HepG2 (cell line): ENCODE measurements around the gene CAMK2A. TPM values are rescaled to one million over a fixed set of nuclear protein-coding genes. Genes with fewer than 3 reads are reported as not detected.
A peak's percentile ranks its signal among the peaks of the same experiment; 100 is the strongest.

Experiments used
- ATAC-seq: fragments of 200-7000 bp; cut with Tn5 transposase; 3 replicates; pipeline ENCODE4 v1.9.1; 2020; ENCODE audit warnings: mild to moderate bottlenecking, moderate library complexity
- BruUV-seq: library from RNA; stranded (reverse); fragments of 400-500 nt; replicated peaks from 2 replicates; lab custom pipeline; 2021; lab: Mats Ljungman, UMichigan
- CTCF ChIA-PET: fragments of 300-600 bp; formaldehyde crosslinking; extraction: SDS; loops from one replicate; lab custom pipeline; 2021; ENCODE audit warnings: low total read pairs, inconsistent platforms, low intra/inter-chr PET ratio; lab: Yijun Ruan, JAX
- POLR2A ChIA-PET: fragments of 350-600 bp; sonication (Branson Sonifier 250); formaldehyde crosslinking; loops from one replicate; lab custom pipeline; 2020; ENCODE audit warnings: antibody characterized with exemption, inconsistent platforms; lab: Yijun Ruan, JAX
- DNase-seq: peaks from one replicate; pipeline ENCODE4 v3.0.0-alpha.2; 2015; ENCODE audit warnings: low spot score
- FAIRE-seq: peaks from 3 replicates; lab custom pipeline; 2011; peaks lifted over from hg19 to GRCh38; lab: Jason Lieb, UNC
- H2AFZ ChIP-seq: one replicate; pipeline ENCODE4 v1.6.1; 2011; ENCODE audit warnings: low read length, inconsistent platforms
- H3K27ac ChIP-seq: fragments of 300-600 bp; 3 replicates; pipeline ENCODE4 v1.8.0; 2011; ENCODE audit warnings: mixed run types, mild to moderate bottlenecking, mixed read lengths, low read length, inconsistent platforms; ENCODE audit not compliant: insufficient read depth; ENCODE audit errors: extremely low read length
- H3K27me3 ChIP-seq, 2 experiments: fragments of 200-600 bp in 1 of 2; 2 replicates in 1 of 2; 3 replicates in 1 of 2; pipeline versions ENCODE4 v1.6.0 to v1.8.0; 2011; ENCODE audit warnings: low read length in 2 of 2, mild to moderate bottlenecking in 2 of 2, moderate library complexity in 2 of 2, inconsistent platforms in 1 of 2; ENCODE audit not compliant: insufficient read depth in 2 of 2, control insufficient read depth in 1 of 2
- H3K36me3 ChIP-seq, 2 experiments: fragments of 200-600 bp in 1 of 2; replicated peaks in 1 of 2; 2 replicates in 1 of 2; 3 replicates in 1 of 2; pipeline versions ENCODE4 v1.5.1 to v1.8.0; 2011; ENCODE audit warnings: low read length in 2 of 2, inconsistent platforms in 1 of 2; ENCODE audit not compliant: insufficient read depth in 2 of 2, control insufficient read depth in 1 of 2
- H3K4me1 ChIP-seq: 2 replicates; pipeline ENCODE4 v1.5.1; 2012; ENCODE audit warnings: low read length, inconsistent platforms; ENCODE audit not compliant: insufficient read depth
- H3K4me2 ChIP-seq: 2 replicates; pipeline ENCODE4 v1.6.0; 2011; ENCODE audit warnings: low read depth, low read length, inconsistent platforms
- H3K4me3 ChIP-seq, 3 experiments: fragments of 200-600 bp in 1 of 3; sonication (generic), shearing (Covaris generic) in 1 of 3; replicated peaks in 1 of 3; 2 replicates each; pipeline ENCODE4 v1.5.1; 2011 to 2016; ENCODE audit warnings: low read length in 3 of 3, inconsistent platforms in 2 of 3, low read depth in 2 of 3, mild to moderate bottlenecking in 2 of 3, control low read depth in 1 of 3, mixed read lengths in 1 of 3; ENCODE audit not compliant: insufficient read depth in 1 of 3
- H3K79me2 ChIP-seq: one replicate; pipeline ENCODE4 v1.6.1; 2011; ENCODE audit warnings: low read length, inconsistent platforms; ENCODE audit not compliant: insufficient read depth
- H3K9ac ChIP-seq: 2 replicates; pipeline ENCODE4 v1.6.0; 2011; ENCODE audit warnings: mild to moderate bottlenecking, low read depth, low read length, inconsistent platforms; ENCODE audit not compliant: insufficient read depth
- H3K9me3 ChIP-seq: 2 replicates; pipeline ENCODE4 v1.5.1; 2012; ENCODE audit warnings: mild to moderate bottlenecking, low read length
- H4K20me1 ChIP-seq: 2 replicates; pipeline ENCODE4 v1.6.0; 2011; ENCODE audit warnings: inconsistent platforms, mild to moderate bottlenecking, low read length, moderate library complexity; ENCODE audit not compliant: insufficient read depth
- GABPB1 ChIP-seq: IDR thresholded peaks from 2 replicates; pipeline ENCODE4 v1.6.1; 2016; ENCODE audit warnings: mild to moderate bottlenecking, missing genetic modification reagents, moderate library complexity, missing compliant biosample characterization
- JUNB ChIP-seq: sonication (generic); formaldehyde crosslinking; IDR thresholded peaks from 2 replicates; pipeline ENCODE4 v1.8.0; 2022; ENCODE audit warnings: missing genetic modification reagents, mild to moderate bottlenecking, borderline replicate concordance
- POLR2G ChIP-seq: fragments of 200-400 bp; formaldehyde crosslinking; IDR thresholded peaks from 2 replicates; pipeline ENCODE4 v1.6.1; 2018; ENCODE audit warnings: mild to moderate bottlenecking, low read depth, low read length, moderate library complexity
- TEF ChIP-seq: sonication (generic); formaldehyde crosslinking; IDR thresholded peaks from 2 replicates; pipeline ENCODE4 v1.5.0; 2020; ENCODE audit warnings: missing genetic modification reagents
- ZBTB2 ChIP-seq: sonication (generic); formaldehyde crosslinking; IDR thresholded peaks from 2 replicates; pipeline ENCODE4 v1.8.0; 2022; ENCODE audit warnings: low read depth, missing genetic modification reagents
- ZMAT3 ChIP-seq: sonication (generic); formaldehyde crosslinking; conservative IDR thresholded peaks from 2 replicates; pipeline ENCODE4 v1.7.0; 2021; ENCODE audit warnings: missing genetic modification reagents
- ZNF564 ChIP-seq: sonication (generic); formaldehyde crosslinking; IDR thresholded peaks from 2 replicates; pipeline ENCODE4 v1.8.1; 2023; ENCODE audit warnings: mild to moderate bottlenecking, missing genetic modification reagents
- ZNF614 ChIP-seq: IDR thresholded peaks from 2 replicates; pipeline ENCODE4 v1.6.1; 2018; ENCODE audit warnings: missing biosample characterization, missing genetic modification reagents, inconsistent platforms, borderline replicate concordance
- ZNF761 ChIP-seq: sonication (generic); formaldehyde crosslinking; conservative IDR thresholded peaks from 2 replicates; pipeline ENCODE4 v1.4.0; 2020; ENCODE audit warnings: mild to moderate bottlenecking, missing genetic modification reagents
- WGBS: methylation state at CpG from one replicate; pipeline ENCODE4 v1.1.6; 2017; ENCODE audit warnings: low lambda C conversion rate; 5-methylcytosine and 5-hydroxymethylcytosine counted together
- in situ Hi-C: cut with HindIII; loops from 2 replicates; pipeline ENCODE4 v1.10.0; 2017; ENCODE audit warnings: low pct_unique_long_range_greater_than_20kb; ENCODE audit not compliant: extremely low pct_ligation_motif_present
- intact Hi-C: fragments of 100-400 bp; cut with micrococcal nuclease; formaldehyde crosslinking; loops from one replicate; pipeline ENCODE4 v1.10.0; 2022; ENCODE audit not compliant: unreplicated experiment
- polyA plus RNA-seq, 8 experiments: library from polyadenylated mRNA; depleted of rRNA in 3 of 8; stranded (reverse) in 7 of 8; unstranded in 1 of 8; fragments of >200 nt; fragmentation: Illumina TruSeq in 4 of 8; extraction: Trizol in 4 of 8; gene quantifications; 2 replicates each; pipeline versions ENCODE4 v1.2.1 to v1.2.3, GENCODE V29; 2011 to 2016; ENCODE audit warnings: low read depth in 4 of 8, missing spikeins in 1 of 8, mixed read lengths in 1 of 8; ENCODE audit not compliant: insufficient read depth in 1 of 8
- total RNA-seq, 5 experiments: library from RNA; depleted of rRNA; stranded (reverse); fragments of >200 nt; fragmentation: Illumina TruSeq; extraction: Trizol; gene quantifications; 2 replicates each; pipeline ENCODE4 v1.2.3, GENCODE V29; 2016; ENCODE audit warnings: low read depth in 1 of 5
- TF ChIP-seq, protein P1 (sequence below): sonication (generic); formaldehyde crosslinking; IDR thresholded peaks from 2 replicates; pipeline ENCODE4 v1.4.0; 2020; ENCODE audit warnings: missing genetic modification reagents, low read depth, mild to moderate bottlenecking, borderline replicate concordance
- TF ChIP-seq, protein P2 (sequence below): sonication (generic); formaldehyde crosslinking; IDR thresholded peaks from 2 replicates; pipeline ENCODE4 v1.4.0; 2020; ENCODE audit warnings: missing genetic modification reagents, borderline replicate concordance
- TF ChIP-seq, protein P3 (sequence below): sonication (generic); formaldehyde crosslinking; IDR thresholded peaks from 2 replicates; pipeline ENCODE4 v1.4.0; 2020; ENCODE audit warnings: mild to moderate bottlenecking, low read depth, missing genetic modification reagents

CAMK2A gene
- total and polyA plus RNA-seq, 2 of the 13 experiments (the other 11 are each of a cell fraction or from before 2014, with no cell fraction given): 0.11 TPM; not detected in 1

DNA sequence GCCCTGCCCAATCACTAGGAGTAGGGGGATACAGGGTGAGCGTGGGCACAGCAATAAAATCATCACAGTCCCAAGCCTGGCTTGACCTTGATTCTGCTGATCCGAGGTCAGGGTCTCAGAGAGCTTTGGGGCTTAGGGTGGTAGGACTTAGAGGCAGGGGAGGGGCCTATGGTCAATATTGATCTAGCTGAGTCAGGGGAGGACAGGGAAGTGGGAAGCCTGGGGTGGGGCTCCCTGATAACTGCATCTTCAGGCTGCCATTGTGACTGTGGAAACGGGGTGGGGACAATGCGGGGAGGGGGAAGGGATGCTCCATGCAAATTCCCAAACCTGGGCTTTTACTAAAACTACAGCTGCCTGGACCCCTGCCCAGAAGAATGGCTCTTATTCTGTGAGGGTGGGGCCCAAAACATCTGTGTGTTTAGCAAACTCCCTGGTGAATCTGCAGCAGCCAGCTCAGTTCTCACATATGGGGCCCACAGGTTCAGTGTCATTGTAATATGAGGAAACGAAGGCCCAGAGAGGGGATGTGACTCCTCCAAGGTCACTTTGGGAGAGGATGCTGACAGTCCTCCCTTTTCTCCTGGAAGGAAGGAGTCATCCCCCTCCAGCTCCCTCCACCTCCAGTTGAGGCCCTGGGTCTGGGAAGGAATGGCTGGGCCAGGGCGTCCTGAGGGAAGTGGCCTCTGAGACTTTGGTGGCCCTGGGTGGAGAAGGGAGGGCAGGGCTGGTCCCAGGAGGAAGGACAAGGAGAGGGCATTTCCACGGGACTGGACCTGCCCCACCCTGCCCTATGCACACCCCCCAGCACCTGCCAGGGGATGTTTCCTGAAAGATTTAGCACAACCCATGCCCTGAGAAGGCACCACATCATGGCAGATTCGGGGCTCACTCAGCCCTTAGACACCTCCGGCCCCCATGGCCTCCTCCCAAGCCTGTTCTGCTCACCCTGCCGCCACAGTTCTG is 73.3 kb downstream of the CAMK2A start:
- Histone ChIP-seq H3K79me2 (no peaks in the 10 kb centered on the region), H3K27ac (no peak overlapping the region), H2AFZ (no peak overlapping the region), H3K4me2 (no peak overlapping the region), H3K9ac (no peak overlapping the region), H3K27me3 (peaks cover 8 to 57% of the 10 kb centered on the region in 2 experiments; a peak in 4 of 5 replicates), H3K4me1 (peaks cover 18% of the 10 kb centered on the region), H4K20me1 (no peaks in the 10 kb centered on the region), H3K4me3 (no peak overlapping the region), H3K36me3 (no peaks in the 10 kb centered on the region), H3K9me3 (no peaks in the 10 kb centered on the region)
- in situ Hi-C loops: loop anchor here (5.0 kb wide), 2 partner anchors 54 to 89 kb away; no protein-coding TSS in a partner anchor
- BruUV-seq: no TSS peak
- POLR2A ChIA-PET: interaction anchor here (0.7 to 0.9 kb wide), 2 partner anchors 73 to 79 kb away, joined by 3 to 4 read pairs; no protein-coding TSS in a partner anchor
- 2% methylated on average over 7 of the region's 10 CpGs for WGBS
- CTCF ChIA-PET: interaction anchor here (2.2 to 4.3 kb wide), 2 partner anchors 54 to 86 kb away, joined by 25 to 62 read pairs; no protein-coding TSS in a partner anchor
- DNase-seq (peak; percentile 42), FAIRE-seq (no peak), ATAC-seq (peak; percentile 11; the same call in 1 of the 3 replicates)
- intact Hi-C loops: no loop called here
- TF ChIP-seq ZNF614 (no peak), ZNF564 (no peak), TEF (CRISPR knock-in tag) (no peak), ZNF761 (CRISPR knock-in tag) (no peak), GABPB1 (CRISPR knock-in tag) (no peak), POLR2G (no peak), ZBTB2 (no peak), JUNB (CRISPR knock-in tag) (0 out of 2 replicates have a peak, but pooled peaks have one; percentile 17), ZMAT3 (CRISPR knock-in tag) (no peak)
- TF ChIP-seq, protein P1, sequence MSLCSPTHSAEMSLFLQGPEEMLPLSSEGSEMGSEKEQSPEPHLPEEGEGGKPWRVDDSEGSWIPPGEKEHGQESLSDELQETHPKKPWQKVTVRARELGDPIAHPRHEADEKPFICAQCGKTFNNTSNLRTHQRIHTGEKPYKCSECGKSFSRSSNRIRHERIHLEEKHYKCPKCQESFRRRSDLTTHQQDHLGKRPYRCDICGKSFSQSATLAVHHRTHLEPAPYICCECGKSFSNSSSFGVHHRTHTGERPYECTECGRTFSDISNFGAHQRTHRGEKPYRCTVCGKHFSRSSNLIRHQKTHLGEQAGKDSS (CRISPR knock-in tag): no peak
- TF ChIP-seq, protein P2, sequence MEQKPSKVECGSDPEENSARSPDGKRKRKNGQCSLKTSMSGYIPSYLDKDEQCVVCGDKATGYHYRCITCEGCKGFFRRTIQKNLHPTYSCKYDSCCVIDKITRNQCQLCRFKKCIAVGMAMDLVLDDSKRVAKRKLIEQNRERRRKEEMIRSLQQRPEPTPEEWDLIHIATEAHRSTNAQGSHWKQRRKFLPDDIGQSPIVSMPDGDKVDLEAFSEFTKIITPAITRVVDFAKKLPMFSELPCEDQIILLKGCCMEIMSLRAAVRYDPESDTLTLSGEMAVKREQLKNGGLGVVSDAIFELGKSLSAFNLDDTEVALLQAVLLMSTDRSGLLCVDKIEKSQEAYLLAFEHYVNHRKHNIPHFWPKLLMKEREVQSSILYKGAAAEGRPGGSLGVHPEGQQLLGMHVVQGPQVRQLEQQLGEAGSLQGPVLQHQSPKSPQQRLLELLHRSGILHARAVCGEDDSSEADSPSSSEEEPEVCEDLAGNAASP (CRISPR knock-in tag): peak; percentile 51; the same call in 1 of the 2 replicates
- TF ChIP-seq, protein P3, sequence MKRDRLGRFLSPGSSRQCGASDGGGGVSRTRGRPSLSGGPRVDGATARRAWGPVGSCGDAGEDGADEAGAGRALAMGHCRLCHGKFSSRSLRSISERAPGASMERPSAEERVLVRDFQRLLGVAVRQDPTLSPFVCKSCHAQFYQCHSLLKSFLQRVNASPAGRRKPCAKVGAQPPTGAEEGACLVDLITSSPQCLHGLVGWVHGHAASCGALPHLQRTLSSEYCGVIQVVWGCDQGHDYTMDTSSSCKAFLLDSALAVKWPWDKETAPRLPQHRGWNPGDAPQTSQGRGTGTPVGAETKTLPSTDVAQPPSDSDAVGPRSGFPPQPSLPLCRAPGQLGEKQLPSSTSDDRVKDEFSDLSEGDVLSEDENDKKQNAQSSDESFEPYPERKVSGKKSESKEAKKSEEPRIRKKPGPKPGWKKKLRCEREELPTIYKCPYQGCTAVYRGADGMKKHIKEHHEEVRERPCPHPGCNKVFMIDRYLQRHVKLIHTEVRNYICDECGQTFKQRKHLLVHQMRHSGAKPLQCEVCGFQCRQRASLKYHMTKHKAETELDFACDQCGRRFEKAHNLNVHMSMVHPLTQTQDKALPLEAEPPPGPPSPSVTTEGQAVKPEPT (CRISPR knock-in tag): no peak
